Putamen (tissue), 1 donor: Measurements from ENCODE around the gene TMCC3.
"Not testable (repeated sequence)": the region's sequence is repeated elsewhere in the genome, so short reads cannot be mapped to it uniquely, and the experiment has no call there.

ENCODE experiments used
- DNase-seq: peaks from one replicate; pipeline ENCODE4 v3.0.0-alpha.2; 2016; ENCODE audit warnings: low spot score

TMCC3 gene

DNA sequence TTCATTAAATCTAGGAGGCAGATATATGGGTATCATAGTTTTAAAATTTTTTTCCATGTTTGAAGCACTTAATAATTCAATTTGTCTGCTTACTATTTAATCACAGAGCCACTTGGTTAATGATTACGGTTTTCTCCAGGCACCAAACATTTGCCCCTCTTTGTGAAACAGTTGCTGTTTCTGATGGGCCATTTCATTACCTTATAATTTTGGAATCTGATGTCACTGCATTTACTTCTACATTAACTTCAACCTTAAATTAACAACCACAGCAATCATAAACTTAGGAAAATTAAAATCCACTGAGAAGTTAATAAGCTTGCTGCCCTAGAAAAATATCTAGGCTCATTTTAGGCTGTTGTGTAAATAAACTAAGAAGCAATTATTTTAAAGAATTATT, 17.0 kb downstream of the TMCC3 start:
- DNase-seq: no peak

DNA sequence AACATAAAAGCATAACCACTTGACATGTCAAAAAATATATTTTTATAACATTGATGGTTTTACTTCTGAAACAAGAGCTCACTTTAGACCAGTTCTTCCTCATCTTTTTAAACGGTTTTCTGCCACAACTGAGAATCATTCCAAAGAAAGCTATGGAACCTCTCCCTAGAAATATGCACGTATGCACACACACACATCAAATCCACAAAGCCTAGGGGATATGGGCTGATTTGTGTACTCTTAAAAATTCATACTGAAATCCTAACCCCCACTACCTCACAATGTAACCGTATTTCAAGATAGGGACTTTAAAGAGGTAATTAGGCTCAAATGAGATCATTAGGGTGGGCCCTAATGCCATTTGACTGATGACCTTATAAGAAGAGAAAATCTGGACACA, 19.3 kb downstream of the TMCC3 start:
- DNase-seq: no peak

DNA sequence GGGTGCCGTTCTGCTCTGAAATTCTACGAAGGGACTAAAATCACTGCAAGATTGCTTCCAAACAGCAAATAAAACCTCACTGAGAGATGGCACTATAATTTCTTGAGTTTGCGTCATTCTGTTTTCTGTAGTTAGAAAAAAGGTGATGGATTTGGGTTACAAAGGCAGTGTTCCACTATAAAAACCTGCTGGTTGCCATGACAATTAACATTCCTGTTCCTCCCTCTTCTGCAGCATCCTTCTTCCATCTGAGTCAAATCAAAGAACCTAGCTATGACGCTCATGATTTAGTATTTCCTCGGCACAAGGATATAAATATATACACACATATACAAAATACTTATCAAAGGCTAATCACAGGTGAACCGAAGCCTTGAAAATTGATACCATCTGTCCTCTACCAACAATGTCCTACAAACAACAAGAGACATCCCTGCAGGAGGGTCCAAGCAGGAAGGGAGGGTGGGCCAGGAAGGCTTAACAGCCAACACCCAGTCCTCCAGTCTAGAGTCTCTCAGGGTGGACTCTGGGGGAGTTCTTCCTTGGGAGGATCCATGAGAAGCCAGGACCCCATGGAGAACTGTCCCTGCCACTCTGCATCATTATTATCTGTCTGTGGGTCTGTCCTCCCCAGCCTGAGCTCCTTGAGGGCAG, 21.4 kb downstream of the TMCC3 start:
- DNase-seq: no peak

DNA sequence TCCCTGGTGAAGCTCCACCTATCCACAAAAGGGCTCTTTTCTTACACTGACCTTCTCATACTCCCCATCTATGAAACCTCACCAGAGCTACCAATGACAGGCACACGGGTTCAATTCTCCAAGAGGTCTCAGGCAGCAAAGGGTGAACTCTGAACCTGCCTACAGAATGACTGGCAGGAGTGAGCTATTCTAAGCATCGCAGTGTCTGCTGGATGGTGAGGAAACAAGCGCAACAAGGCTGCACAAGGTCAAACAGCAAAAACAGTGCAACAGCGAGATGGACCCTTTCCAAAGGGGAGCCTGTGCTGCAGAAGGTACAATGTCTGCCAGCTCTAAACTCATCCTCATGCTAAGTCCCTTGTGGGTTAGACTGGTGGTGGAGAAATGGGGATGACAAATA, 22.0 kb downstream of the TMCC3 start:
- DNase-seq: no peak

DNA sequence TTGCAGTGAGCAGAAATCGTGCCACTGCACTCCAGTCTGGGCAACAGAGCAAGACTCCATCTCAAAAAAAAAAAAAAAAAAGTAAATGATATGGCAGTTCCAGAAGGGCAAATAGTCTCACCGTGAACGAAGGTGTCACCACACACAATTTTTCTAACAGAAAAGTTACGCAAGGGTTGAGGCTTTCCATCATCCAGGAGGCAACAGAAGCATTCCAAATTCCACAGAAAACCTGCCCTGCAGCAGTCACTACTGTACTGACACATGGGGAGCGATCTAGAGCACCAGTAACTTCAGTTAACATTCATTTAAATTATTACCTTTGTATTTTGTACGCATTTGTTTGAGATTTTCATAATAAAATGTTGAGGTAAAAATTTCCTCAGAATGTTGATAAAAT, 24.8 kb downstream of the TMCC3 start:
- DNase-seq: no peak

DNA sequence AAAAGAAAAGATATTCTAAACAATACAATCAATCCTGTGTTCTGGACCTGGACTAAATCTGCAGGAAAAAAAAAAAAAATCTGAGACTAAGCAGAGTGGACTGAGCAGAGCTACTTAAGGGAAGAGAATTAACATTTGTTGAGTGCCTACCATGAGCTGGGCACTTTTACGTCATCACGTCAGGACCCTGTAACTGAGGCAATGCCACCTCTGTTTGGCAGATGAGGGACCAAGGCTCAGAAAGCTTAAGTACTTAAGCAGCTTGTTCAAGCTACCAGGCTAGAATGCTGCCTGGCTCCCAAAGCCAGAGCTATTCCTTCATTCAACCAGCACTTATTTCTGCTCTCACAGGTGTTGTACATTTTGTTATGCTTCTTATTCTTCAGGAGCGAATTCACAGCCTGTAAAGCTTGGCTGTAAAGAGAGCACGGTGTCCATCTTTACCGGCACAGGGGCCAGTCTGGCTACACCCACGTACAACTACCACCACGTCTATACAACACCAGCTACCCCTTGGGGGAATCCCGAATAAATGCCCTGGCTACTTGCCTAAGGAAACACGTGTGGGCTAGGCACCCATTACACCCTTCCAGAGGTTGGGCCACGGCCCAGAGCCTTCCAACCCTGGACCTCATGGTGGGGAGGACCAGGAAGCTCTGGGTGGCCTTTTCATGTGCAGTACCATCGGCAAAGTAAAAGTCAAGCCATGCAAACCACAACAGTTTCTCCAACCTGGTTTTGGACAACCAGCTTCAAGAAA, 27.0 kb downstream of the TMCC3 start:
- DNase-seq: no peak

DNA sequence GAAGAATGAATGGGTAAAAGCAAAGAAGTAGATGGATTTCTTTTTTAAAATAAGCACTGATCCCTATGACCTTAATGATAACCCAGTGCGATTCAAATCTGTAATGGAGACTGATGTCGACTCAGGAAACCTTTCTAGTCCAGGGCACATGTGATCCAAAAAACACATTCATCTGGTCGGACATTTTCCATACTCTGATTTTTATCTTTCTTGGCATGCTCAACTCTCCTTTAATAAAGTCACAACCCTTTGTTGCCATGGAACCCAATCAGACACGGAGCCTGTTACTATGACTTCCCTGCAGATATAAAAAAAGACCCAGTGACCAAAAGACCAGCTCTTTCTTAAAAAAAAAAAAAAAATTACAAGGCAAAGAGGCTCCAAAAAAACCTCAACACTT, 27.9 kb downstream of the TMCC3 start:
- no peak for DNase-seq

DNA sequence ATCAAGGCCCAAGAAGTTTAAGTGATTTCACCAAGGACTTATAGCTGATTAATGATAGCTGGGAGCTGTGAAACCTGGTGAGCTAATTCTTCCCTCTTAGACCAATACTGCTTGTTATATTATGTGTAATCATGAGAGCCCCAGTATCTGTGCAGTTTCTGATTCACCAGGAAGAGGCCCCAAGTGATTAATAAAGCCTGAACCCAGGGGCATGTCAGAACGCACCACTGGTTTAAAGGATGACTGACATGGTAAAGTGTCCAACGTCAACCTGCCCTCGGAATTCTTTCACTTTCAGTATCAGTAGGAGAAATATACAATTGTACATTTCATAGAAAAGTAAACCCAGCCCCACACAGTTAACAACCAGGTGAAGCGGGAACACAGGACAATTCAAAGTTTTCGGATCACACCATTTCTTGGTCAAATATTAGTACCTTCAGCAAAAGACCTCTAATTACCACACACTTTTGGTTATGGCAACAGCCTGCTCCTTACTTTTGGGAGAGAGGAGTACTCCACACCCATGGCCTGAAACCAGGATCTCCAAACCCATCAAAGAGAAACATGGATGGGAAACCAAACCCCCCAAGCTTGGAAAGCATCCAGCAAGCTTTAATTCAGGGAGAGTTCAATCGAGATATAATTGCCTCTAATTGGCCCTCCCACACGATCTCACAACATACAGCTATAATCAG, 28.5 kb downstream of the TMCC3 start:
- DNase-seq: no peak

DNA sequence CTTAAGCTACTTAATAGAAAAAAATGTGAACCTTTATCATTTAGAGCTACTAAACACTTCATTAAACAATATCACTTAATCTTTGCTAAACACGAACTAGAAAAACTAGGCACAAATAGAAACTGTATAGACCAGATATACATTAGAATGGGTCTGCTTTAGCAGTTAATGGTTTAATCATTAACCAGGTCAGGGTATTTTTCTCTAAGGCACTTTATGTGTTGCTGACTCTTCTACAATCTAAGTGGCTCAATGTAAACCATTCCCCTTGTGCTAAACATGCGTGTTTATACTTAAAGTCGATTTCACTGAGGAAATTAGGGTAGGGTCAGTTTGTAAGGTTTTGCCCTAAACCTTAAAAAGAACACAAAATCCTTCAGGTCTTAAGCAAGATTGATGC, 29.7 kb downstream of the TMCC3 start:
- DNase-seq: no peak

DNA sequence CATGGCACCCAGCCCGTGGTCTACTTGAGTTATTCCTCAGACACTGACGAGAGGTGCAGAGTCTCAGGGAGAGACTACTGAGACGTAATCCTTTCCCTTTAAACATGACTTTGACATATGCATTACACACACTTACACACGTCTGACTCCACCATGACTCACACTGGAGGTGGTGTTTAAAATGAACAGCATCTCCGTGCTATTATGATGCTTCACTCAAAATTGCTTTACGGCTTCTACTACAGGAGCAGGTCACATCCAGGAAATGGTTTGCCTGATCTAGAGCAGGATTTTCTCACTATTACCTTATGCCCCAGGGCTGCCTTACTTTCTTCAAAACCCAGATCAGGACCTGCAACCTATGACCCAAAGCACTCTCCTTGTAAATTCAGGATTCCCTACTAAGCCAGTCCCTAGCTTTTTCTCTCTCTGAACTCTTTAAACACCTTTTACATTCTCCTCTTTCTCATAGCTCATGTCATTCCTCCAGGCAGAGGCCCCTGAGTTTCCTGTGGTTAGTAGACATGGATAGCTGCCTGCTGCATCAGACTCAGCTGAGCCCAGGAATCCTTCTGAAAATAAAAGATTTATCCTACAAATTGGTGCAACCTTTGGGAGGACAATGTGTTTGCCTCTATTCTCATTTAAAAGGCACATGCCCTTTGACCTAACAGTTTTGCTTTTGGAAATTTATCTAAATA, 31.2 kb downstream of the TMCC3 start:
- no peak for DNase-seq

DNA sequence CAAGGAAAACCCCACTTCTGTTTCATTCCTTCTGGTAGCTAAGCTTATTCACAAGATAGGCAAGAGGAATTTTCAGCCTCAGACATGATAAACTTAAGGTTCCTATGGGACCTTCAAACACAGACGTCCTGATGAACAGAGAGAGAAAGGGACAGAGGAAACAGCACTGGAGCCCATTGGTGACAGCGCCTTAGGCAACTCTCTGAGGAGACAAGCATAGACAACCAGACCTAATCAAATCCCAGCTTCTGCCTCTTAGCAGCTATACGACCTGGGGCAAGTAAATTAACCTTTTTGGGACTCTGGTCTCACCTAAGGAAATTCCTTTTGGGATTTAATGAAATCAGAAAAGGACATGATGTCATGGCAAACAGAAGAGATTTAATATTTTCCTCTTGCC, 33.3 kb downstream of the TMCC3 start:
- DNase-seq: no peak

DNA sequence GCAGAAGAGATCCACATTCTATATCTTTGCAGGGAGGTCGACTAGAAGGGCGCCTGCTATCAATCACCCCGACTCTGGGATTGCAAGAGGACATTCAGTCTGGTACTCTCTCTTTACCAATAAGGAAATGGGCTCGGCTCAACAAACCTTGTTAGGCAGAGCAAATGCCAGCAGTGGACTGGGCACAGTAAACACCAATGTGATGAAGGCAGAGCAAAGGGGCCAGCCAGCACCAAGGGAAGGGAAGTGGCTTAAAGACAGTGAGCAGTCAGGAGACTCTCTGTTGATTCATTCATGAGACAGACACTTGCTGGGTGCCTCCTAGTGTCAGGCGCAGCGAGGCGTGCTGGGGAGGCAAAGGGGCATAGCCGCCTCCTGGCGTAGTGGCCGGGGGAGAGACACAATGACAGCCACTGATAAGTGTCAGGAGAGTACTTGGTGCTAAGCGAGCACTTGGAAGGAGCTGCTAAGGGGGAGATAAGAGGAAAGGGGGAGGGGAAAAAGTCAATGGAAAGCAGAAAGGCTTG, 34.1 kb downstream of the TMCC3 start:
- DNase-seq: peak; percentile 94

DNA sequence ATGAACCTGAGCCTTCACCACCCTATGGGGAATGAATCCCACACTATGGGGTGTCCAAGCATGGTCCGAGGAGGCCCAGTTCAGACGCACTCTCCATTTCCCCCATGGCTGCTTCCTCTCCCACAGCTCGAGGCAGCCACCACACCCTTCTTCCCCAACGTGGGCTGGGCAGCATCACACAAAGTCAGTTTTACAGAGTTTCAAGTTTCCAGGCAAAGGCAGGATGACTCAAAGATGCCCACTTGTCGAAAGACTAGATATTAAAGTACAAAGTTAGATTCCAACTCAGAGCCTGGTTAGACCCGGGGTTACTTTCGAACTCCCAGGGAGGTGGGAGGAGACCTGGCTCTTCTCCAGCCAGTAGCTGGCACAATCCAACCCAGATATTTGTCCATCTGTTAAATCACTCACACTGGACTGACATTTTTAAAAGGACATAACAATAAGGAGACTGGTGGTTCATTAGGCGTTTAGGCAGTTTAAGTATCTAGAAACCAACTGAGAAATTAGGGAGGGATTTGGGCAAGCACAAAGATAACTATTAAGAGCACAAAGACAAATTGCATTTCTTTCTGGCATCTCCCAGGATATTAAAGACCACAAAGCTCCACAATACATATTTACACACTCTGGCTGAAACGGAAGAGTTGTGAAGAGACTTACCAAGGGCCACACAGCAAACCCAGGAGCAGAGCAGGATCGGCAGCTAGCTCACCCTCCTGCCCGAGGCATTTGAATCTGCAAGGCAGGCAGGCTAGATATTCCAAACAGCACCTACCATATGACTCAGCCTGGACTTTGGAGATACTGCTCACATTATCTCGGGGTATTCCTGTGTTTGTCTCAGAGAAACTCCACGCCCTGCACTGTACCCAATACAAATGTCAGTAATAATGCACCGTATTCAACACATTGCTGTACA, 34.8 kb downstream of the TMCC3 start:
- DNase-seq: peak; percentile 74

DNA sequence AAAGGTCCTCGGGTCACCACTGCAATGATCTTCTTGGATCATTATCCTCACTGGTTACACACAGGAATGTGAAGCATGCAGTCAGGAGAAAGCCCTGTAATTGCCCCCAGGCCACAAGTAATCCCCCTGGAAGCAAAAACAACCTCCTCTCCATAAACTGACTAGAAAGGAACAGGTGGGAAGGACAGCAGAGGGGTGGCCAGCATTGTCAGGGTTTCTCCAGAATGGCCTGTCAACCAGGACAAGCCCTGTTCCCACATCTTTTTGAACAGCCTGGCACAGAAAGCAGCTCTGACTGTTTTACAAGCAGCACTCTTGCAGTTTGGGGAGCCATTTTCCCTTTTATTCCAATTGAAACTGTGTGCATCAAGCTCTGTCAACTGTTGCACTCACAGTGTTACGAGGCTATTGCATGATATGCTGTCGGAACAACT, 36.1 kb downstream of the TMCC3 start:
- DNase-seq: peak; percentile 60

DNA sequence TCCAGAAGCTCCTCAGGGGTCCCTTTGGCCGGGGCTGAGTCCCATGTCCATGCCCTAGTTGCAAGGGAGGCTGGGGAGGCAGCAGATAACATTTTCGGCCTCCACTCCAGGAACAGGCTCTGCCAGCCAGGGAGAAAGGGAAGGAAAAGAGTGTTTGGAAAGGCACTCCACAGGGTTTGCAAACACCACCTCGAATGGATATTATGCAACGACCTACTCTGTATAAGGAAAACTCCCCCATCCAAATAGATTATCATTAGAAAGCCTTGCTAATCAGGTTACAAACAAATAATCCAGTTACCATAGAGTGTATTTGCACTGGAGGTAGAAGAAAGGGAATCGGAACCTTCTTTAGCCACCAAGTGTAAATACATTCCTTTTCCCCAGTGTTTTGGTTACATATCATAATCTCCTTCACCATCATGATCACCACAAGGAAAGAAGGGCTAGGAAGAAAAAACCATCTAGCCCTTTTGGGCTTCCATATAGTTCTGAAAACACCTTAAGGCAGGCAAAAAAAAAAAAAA, 40.4 kb downstream of the TMCC3 start:
- no peak for DNase-seq

DNA sequence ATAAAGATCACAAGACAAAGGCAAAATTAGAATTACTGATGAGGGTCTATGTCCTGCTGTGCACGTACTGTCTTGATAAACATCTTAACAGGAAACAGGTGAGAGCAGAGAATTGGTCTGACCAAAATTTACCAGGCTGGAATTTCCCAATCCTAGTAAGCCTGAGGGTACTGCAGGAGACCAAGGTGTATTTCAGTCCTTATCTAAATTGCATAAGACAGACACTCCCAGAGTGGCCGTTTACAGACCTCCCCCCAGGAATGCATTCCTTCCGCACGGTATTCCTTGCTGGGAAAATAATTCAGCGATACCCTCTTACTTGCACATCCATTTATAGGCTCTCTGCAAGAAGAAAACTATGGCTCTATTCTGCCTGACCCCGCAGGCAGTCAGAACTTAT, 43.5 kb downstream of the TMCC3 start:
- DNase-seq: not testable (repeated sequence)

DNA sequence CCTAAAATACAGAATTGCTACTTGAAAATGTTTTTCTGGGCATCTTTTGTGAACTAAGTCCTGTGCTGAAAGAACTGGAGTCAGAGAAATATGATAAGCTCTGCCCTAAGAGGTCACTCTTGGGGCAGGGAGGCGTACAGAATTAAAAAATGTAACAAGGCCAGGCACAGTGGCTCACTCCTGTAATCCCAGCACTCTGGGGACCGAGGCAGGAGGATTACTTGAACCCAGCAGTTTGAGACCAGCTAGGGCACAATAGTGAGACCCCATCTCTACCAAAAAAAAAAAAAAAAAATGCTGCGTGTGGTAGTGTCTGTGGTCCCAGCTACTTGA, 46.0 kb downstream of the TMCC3 start:
- no peak for DNase-seq

DNA sequence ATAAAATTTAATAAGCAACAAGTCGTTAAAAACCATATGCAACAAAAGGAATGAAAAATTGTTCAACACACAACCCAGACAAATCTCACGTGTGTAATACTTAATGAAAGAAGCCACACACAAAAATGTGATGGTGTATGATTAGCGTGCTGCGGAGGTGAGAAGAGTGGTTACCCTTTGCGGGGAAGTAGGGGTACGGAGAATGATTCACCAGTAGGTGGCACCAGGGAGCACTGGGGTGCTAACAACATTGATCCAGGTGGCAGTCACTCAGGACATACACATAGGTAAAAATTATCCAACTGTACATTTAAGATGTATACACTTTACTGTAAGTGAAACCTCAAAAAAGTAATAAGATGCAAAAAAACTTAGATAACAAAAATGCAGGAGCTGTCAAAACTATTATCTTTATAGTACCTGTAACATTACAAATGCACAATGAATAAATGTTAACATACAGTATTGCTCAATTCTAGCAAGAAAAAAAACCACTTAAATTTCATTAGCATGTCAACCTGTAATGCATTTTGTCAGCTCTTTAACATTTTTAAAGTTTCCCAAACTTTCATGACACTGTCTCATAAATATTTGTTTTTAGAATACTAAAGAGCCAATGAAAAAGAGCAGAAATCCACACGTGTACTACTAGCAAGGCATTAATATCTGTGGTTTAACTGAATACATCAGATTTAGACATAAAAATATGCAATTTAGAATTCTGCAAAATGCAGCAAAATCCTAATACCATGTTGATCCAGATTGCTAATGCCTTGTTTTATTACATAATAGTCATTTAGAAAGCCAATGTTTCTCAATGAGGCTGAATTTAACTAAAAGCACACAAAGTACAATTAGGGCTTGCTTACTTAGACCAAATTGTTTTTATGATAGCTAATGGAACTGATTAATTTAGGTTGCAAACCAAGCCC, 46.7 kb downstream of the TMCC3 start:
- no peak for DNase-seq

DNA sequence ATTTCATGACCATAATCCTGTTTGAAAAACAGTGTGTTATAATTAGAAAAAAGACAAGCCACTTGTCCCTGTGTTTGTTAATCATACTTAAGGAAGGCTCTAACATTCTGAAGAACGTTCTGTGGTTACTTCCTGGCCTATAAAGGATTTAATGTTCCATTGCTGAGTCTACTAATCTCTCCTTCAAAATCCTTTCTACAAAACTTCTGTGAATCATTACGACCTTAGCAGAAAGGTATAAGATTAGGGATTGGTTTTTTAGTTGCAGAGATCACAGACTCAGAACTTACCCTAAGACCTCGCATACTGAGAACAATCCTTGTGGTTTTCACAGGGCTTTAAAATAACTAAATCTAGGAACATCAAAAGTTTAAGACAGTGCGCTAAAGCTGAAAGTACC, 48.3 kb downstream of the TMCC3 start:
- DNase-seq: no peak

DNA sequence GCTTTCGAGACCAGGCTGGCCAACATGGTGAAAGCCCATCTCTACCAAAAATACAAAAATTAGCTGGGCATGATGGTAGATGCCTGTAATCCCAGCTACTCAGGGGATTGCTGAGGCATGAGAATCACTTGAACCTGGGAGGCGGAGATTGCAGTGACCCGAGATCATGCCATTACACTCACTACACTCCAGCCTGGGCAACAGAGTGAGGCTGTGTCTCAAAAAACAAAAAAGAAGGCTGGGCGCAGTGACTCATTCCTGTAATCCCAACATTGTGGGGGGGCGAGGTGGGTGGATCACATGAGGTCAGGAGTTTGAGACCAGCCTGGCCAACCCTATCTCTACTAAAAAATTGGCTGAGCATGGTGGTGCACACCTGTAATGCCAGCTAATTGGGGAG, 49.0 kb downstream of the TMCC3 start:
- not testable (repeated sequence) for DNase-seq
